ENCODE results near the gene WDR26.

Gene WDR26

DNA sequence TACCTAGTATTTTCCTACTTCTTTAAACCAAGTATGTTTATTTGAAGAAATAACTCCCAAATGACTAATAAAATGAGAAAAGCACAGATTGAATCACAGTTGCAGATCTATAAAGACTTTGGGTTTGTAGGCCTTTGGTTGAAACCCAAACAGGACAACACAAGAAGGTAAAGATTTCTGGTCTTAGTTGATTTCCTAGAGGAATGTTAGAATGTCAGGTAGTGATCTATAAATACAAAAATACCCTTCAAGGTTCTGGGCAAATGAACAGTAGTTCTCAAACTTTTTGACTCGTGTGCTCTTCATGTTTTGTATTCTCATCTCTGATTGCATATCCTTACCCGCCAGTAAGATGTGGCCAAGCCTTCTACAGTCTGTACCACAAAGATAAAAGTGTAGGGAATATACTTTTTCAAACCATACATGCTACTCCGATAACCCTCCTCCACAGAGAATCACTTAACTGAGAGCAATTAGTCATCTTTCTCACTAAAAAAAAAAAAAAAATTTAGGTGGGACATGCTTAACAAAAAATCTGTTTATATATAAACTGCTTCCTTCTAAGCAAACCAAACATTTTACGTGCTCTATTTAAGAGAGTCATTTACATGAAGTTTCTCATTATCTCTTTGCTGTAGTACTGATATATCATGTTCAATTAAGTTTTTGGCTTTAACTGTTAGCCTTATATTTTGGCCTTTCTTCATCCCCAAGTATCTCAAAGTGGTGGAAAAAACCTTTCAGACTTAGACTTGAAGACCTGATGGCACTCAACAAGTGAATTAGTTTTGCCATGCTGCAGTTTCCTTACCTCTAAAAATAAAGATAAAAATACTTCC, 42.0 kb downstream of the WDR26 start:
- DNase-seq: no peak
- no peaks in the 10 kb centered on the region for H3K27me3 Mint-ChIP-seq
- H3K9me3 Mint-ChIP-seq: no peaks in the 10 kb centered on the region
- H3K27ac Mint-ChIP-seq: peak overlapping the region; percentile 82
- H3K36me3 Mint-ChIP-seq (ENCODE audit: low read depth): peaks cover 96% of the 10 kb centered on the region
- no peak overlapping the region for H3K4me3 Mint-ChIP-seq
- peaks cover 50% of the 10 kb centered on the region for H3K4me1 Mint-ChIP-seq (ENCODE audit: low read depth)

DNA sequence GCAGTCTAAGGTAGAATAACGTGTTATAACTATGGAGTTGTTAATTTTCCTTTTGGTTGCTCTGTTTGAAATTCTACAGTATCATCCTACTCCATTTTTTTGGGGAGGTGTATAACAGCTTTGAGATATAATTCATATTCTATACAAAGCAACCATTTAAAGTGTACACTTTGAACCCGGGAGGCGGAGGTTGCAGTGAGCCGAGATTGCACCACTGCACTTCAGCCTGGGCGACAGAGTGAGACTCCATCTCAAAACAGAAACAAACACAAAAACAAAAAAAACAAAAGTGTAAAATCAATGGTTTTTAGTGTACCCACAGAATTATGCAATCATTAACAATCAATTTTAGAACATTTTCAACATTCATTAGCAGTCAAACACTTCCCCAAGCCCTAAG, 44.1 kb downstream of the WDR26 start:
- DNase-seq: no peak
- Mint-ChIP-seq H3K27me3 (no peaks in the 10 kb centered on the region), H3K4me3 (no peak overlapping the region), H3K9me3 (no peaks in the 10 kb centered on the region), H3K4me1 (ENCODE audit: low read depth) (peaks cover 61% of the 10 kb centered on the region), H3K36me3 (ENCODE audit: low read depth) (peaks cover 96% of the 10 kb centered on the region), H3K27ac (no peak overlapping the region)

DNA sequence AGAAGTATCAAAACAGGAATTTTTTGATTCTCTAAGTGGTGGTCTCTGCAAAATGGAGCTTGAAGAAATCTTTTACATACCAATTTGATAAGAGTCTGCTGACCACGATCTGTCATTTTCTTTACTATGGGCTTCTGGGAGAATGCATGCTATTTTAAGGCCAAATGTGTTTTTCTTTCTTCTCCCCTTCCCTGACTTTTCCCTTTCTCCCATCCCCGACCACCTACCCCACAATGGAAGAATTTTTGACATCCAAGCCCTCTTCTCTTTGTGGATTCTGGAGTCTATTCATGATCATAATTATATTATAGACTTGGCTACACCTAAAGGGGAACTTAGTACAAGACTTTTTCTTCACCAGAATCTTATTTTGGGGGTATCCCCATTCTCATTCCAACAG, 46.7 kb downstream of the WDR26 start:
- Mint-ChIP-seq H3K4me1 (ENCODE audit: low read depth) (peaks cover 59% of the 10 kb centered on the region), H3K27me3 (no peaks in the 10 kb centered on the region), H3K9me3 (no peaks in the 10 kb centered on the region), H3K4me3 (no peak overlapping the region), H3K27ac (peak overlapping the region; percentile 48), H3K36me3 (ENCODE audit: low read depth) (peaks cover 91% of the 10 kb centered on the region)
- DNase-seq: no peak

DNA sequence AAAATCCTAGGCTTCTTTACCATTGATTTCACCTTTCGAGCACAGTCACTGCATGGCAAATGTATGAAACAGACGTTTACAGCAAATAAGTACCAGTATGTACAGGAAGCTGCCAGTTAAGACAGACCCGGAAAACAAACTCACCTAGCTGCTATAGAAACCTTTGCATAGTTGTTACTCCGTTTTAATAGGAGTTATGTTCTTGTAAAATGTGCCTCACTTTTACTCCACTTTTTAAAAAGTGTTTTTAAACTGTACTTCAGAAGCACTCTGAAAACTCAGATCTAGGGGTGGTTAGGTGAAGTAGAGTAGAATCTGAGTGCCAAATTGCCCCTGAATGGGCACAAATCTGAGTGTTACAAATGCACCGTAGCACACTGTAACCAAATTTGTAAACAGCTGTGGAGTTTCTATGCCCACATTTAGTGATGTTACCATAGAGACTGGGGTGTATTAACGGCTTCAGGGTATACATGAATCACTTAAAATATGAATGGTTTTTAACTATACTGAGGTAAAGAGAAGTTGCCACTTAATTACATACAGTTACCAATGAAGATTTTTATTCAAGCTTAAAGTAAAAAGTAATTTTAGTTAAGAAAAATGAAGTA, 47.2 kb downstream of the WDR26 start:
- Mint-ChIP-seq H3K9me3 (no peaks in the 10 kb centered on the region), H3K4me3 (no peak overlapping the region), H3K4me1 (ENCODE audit: low read depth) (peaks cover 59% of the 10 kb centered on the region), H3K36me3 (ENCODE audit: low read depth) (peaks cover 88% of the 10 kb centered on the region), H3K27ac (peak overlapping the region; percentile 16), H3K27me3 (no peaks in the 10 kb centered on the region)
- no peak for DNase-seq

DNA sequence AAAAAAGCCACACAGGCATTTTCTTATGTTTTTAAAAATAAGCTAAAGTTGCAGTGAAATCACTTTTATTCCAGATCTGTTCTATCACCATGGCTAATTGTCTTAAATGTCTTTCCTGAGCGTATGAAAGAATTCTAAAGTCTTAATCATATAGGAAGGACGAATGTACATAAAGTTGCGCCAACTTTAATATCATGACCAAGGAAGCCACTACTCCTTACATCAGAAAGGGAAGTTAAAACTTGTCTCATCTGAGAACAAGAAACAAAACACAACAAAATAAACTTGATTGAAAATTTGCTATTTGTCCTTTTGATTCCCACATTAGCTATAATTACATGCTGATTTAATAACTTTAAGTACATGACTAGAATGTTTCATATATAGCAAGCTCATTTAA, 51.4 kb downstream of the WDR26 start:
- no peaks in the 10 kb centered on the region for H3K27me3 Mint-ChIP-seq
- DNase-seq: no peak
- peaks cover 80% of the 10 kb centered on the region for H3K4me1 Mint-ChIP-seq (ENCODE audit: low read depth)
- no peaks in the 10 kb centered on the region for H3K9me3 Mint-ChIP-seq
- H3K27ac Mint-ChIP-seq: no peak overlapping the region
- H3K4me3 Mint-ChIP-seq: no peak overlapping the region
- peaks cover 71% of the 10 kb centered on the region for H3K36me3 Mint-ChIP-seq (ENCODE audit: low read depth)

DNA sequence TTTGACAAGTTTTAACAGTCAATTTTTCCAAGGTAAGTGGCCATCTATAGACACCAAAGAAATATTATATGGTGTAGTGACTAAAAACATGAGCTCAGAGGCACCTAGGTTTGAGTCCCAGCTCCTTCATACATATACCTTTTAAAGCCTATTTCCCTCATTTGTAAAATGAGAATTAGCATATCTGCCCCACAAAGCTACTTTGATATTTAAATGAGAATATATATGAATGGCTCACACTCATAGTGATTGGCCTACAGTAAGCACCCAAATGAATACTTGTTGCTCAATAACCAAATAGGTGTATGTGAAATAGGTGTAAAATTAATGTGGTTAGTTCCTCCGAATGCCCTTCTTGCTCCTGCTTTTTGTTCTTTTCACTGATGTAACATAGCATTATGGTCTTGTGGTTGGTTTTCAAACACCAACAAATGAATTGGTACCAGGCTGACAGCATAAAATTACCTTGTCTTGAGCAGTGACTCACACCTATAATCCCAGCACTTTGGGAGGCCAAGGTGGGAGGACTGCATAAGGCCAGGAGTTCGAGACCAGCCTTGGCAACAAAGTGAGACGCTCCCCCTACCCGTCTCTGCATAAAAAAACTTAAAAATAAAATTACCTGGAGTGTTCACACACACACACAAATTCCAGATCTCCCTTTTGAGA, 52.6 kb downstream of the WDR26 start:
- Mint-ChIP-seq H3K36me3 (ENCODE audit: low read depth) (peaks cover 71% of the 10 kb centered on the region), H3K27me3 (no peaks in the 10 kb centered on the region), H3K4me3 (peak overlapping the region; percentile 47), H3K9me3 (no peaks in the 10 kb centered on the region), H3K27ac (peak overlapping the region; percentile 95), H3K4me1 (ENCODE audit: low read depth) (peaks cover 80% of the 10 kb centered on the region)
- DNase-seq: no peak

DNA sequence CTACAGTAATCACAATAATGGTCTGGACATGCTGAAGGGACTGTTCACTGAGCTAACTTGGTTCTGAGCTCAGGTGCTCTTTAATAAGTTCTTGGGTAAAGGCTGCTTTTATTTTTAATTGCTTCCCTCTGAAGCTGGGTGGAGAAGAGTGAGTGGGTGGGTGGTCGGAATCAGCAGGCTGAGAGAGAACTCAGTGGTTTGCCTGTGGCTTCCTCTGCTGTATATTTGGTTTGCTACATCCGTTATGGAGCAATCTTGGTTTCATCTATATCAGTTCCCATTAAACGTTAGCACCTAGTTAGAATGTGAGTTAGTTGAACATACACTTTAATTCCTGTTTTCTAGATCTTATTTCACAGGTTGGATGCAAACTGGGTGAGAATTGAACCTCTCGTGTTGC, 54.6 kb downstream of the WDR26 start:
- H3K9me3 Mint-ChIP-seq: no peaks in the 10 kb centered on the region
- peaks cover 84% of the 10 kb centered on the region for H3K4me1 Mint-ChIP-seq (ENCODE audit: low read depth)
- H3K27ac Mint-ChIP-seq: peak overlapping the region; percentile 95
- peak overlapping the region; percentile 53 for H3K4me3 Mint-ChIP-seq
- H3K27me3 Mint-ChIP-seq: no peaks in the 10 kb centered on the region
- peaks cover 71% of the 10 kb centered on the region for H3K36me3 Mint-ChIP-seq (ENCODE audit: low read depth)
- no peak for DNase-seq

DNA sequence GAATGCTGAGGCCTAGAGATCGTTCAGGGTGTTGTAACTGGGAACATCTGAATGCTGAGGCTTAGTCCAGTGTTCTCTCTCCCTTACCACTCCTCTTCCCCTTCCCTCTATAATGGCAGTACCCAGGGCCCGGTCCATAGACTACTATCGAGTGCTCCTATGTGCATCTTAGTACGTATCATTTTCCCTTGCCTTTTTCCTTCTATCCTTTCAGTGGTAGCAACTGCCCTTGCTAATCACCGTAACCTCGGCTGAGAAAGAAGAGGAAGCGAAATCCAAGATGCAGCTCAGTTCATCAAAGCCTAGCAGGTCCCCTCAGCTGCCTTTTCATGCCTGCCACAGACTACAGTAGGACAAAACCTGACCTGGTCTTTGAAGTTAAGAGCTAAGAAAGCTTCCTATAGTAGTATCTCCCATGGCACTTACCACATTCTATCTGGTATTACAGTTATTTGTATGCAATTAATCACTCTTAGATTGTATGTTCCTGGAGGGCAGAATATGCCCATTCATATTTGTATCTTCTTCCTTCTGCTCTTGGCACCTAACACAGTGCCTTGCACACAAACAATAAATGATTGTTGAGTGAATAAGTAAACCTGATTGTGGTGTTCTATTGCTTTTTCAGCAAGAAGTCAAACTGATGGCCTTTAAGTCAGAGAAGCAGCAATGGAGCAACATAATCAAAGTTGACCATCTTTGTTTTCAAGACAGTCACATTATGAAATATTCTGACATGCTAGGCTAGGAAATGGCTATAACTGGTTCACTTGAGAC, 55.6 kb downstream of the WDR26 start:
- peaks cover 91% of the 10 kb centered on the region for H3K4me1 Mint-ChIP-seq (ENCODE audit: low read depth)
- H3K27me3 Mint-ChIP-seq: no peaks in the 10 kb centered on the region
- peaks cover 72% of the 10 kb centered on the region for H3K36me3 Mint-ChIP-seq (ENCODE audit: low read depth)
- peak overlapping the region; percentile 95 for H3K27ac Mint-ChIP-seq
- DNase-seq: no peak
- H3K4me3 Mint-ChIP-seq: peak overlapping the region; percentile 53
- H3K9me3 Mint-ChIP-seq: no peaks in the 10 kb centered on the region

DNA sequence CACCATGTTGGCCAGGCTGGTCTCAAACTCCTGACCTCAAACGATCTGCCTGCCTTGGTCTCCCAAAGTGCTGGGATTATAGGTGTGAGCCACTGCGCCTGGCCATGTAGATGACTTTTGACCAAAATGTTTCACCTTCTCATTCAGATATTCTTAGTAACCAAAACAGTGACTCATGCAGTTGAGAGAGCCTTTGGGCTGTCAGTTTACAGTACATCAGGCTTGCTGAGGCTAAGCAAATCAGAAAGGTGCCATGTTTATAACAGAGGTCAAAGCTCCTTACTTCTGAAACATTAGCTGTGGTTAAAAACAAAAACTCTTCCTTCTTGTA, 57.0 kb downstream of the WDR26 start:
- Mint-ChIP-seq H3K36me3 (ENCODE audit: low read depth) (peaks cover 79% of the 10 kb centered on the region), H3K4me3 (no peak overlapping the region), H3K9me3 (no peaks in the 10 kb centered on the region), H3K4me1 (ENCODE audit: low read depth) (peaks cover 95% of the 10 kb centered on the region), H3K27ac (peak overlapping the region; percentile 87), H3K27me3 (no peaks in the 10 kb centered on the region)
- no peak for DNase-seq

DNA sequence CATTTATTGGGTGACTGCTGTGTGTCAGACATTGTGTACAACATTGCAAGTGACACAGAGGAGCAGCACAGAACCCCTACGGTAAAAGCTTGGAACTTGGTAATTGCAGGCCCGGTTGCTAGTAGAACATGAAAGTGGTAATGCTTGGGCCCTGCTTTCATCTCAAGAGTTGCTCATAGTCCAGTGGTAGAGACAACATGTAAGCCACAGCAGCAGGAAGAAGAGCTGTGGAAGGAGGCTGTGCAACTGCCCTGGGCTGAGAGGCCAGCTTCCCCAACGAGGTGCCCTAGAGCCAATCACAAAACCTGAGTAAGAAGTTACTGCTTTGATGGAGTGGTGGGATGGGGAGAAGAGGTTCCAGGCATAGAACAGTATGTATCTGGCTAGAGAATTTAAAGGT, 59.5 kb downstream of the WDR26 start:
- Mint-ChIP-seq H3K9me3 (no peaks in the 10 kb centered on the region), H3K36me3 (ENCODE audit: low read depth) (peaks cover 93% of the 10 kb centered on the region), H3K4me1 (ENCODE audit: low read depth) (peaks cover 87% of the 10 kb centered on the region), H3K27ac (peak overlapping the region; percentile 31), H3K27me3 (no peaks in the 10 kb centered on the region), H3K4me3 (no peak overlapping the region)
- no peak for DNase-seq

DNA sequence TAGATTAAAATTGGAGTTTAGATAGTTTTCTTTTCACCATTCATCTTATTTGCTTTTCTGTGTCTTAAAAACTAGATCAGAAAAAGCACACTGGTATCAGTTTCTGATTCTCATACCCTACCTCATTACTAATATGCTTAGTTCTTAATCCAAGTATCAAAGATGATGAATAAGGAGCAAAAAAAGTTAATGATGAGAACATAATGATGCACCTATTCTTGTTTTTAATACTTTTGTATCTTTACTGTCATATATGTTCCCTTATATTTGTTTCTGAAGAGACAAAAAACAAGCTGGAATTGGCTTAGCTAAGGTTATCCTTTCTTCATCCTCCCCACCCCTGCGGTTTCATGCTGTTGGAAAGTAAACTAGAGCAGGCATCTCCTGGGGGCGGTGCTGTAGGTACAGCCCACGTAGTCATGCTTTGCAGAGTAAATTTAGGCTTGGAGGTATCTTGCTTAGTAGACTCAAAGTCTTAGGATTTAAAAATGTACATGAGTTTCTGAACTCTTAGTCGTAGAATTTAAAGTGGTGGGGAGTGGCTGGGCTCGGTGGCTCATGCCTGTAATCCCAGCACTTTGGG, 61.5 kb downstream of the WDR26 start:
- Mint-ChIP-seq H3K27ac (peak overlapping the region; percentile 90), H3K4me3 (no peak overlapping the region), H3K36me3 (ENCODE audit: low read depth) (peaks cover 95% of the 10 kb centered on the region), H3K4me1 (ENCODE audit: low read depth) (peaks cover 85% of the 10 kb centered on the region), H3K27me3 (no peaks in the 10 kb centered on the region), H3K9me3 (no peaks in the 10 kb centered on the region)
- no peak for DNase-seq

DNA sequence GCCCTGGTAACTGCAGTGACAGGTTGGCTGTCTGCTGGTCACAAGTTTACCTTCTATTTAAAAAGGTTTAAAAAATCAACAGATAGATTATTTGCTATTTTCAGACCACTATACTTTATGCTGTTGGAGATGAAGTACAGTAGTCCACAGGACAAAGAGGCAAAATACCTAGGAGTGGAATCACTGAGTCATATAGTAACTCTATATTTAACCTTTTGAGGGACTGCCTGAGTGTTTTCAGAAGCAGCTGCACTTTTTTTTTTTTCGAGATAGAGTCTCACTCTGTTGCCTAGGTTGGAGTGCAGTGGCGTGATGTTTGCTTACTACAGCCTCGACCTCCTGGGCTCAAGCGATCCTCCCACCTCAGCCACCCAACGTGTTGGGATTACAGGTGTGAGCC, 66.2 kb downstream of the WDR26 start:
- peaks cover 73% of the 10 kb centered on the region for H3K4me1 Mint-ChIP-seq (ENCODE audit: low read depth)
- H3K27ac Mint-ChIP-seq: peak overlapping the region; percentile 67
- DNase-seq: no peak
- H3K9me3 Mint-ChIP-seq: no peaks in the 10 kb centered on the region
- H3K27me3 Mint-ChIP-seq: no peaks in the 10 kb centered on the region
- H3K36me3 Mint-ChIP-seq (ENCODE audit: low read depth): peaks cover 89% of the 10 kb centered on the region
- H3K4me3 Mint-ChIP-seq: peak overlapping the region; percentile 15

DNA sequence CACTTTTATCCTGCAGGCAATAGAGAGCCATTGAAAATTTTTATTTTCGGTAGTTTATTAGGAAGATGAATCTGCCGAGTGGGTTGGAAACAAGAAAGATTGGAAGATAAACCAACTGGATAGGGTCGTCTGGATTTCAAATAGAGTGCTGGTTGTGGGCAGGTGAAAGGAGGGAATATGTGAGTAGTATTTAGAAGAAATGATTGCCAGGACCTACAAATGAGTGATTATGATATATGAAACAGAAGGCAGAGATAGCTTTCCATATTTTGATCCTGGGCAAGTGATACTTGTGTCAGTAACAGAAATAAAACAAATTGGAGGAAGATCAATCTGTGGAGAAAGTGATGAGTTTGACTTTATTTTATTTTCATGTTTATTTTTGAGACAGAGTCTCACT, 75.4 kb downstream of the WDR26 start:
- peaks cover 38% of the 10 kb centered on the region for H3K36me3 Mint-ChIP-seq (ENCODE audit: low read depth)
- H3K4me1 Mint-ChIP-seq (ENCODE audit: low read depth): peaks cover 56% of the 10 kb centered on the region
- peak overlapping the region; percentile 4 for H3K27ac Mint-ChIP-seq
- DNase-seq: no peak
- H3K9me3 Mint-ChIP-seq: no peaks in the 10 kb centered on the region
- no peaks in the 10 kb centered on the region for H3K27me3 Mint-ChIP-seq
- H3K4me3 Mint-ChIP-seq: peak overlapping the region; percentile 84

DNA sequence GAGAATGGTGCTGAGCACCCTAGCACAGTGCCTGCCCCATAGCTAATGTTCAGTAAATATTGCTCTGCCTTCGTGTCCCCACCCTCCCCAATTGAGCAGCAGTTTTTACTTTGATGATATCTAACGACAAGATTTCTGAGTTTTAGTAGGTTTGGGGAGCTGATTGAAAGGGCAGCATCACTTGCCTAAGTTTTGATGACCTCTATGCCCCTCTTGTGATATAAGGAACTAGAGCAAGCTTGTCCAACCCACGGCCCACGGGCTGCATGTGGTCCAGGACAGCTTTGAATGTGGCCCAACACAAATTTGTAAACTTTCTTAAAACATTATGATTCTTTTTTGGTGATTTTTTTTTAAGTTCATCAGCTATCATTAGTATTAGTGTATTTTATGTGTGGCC, 76.4 kb downstream of the WDR26 start:
- peaks cover 29% of the 10 kb centered on the region for H3K36me3 Mint-ChIP-seq (ENCODE audit: low read depth)
- H3K27me3 Mint-ChIP-seq: no peaks in the 10 kb centered on the region
- H3K4me1 Mint-ChIP-seq (ENCODE audit: low read depth): peaks cover 55% of the 10 kb centered on the region
- H3K9me3 Mint-ChIP-seq: no peaks in the 10 kb centered on the region
- H3K27ac Mint-ChIP-seq: peak overlapping the region; percentile 93
- no peak for DNase-seq
- H3K4me3 Mint-ChIP-seq: peak overlapping the region; percentile 84

All from activated T-cell treated with anti-CD3 and anti-CD28 coated beads, Interleukin-2, amount 50 U/mL, for 24 hours (primary cell).